Esophagus squamous epithelium (tissue), 4 donors: Measurements from ENCODE around the gene AMD1.

Experiments used
- CTCF ChIP-seq, 6 experiments: fragments of 450-650 bp in 4 of 6; fragments of 200-600 bp in 2 of 6; sonication (generic) in 2 of 6; IDR thresholded peaks; one replicate each; pipeline ENCODE4 v1.5.1; 2016 to 2019; ENCODE audit warnings: antibody characterized with exemption in 6 of 6, mild to moderate bottlenecking in 4 of 6, moderate library complexity in 4 of 6
- POLR2A ChIP-seq, 4 donors: fragments of 450-650 bp; IDR thresholded peaks; one replicate each; pipeline ENCODE4 v1.6.1; 2017; ENCODE audit warnings: antibody characterized with exemption in 4 of 4, mild to moderate bottlenecking in 4 of 4, moderate library complexity in 3 of 4

- TF ChIP-seq CTCF (IDR thresholded peaks at IDR 0.05): no peak
- no peak for TF ChIP-seq POLR2A (IDR thresholded peaks at IDR 0.05)
Measured at GRCh38 chr6:110856296-110856695, 18.3 kb upstream of the AMD1 start.
